Endometrium (tissue), 2 donors: Measurements from ENCODE around the gene SLC29A3.

Experiments used
- FAIRE-seq: peaks from 2 replicates; lab custom pipeline; 2012; peaks lifted over from hg19 to GRCh38; lab: Jason Lieb, UNC
- donor health status: control.
- donor health status: control.

Gene SLC29A3

GRCh38 chr10:71370031-71370430 is 51.0 kb downstream of the SLC29A3 start:
- no peak for FAIRE-seq

- FAIRE-seq = no peak
These were observed 52.7 kb downstream of the SLC29A3 start for GRCh38 chr10:71371750-71372166.

- no peak for FAIRE-seq
These were observed 53.9 kb downstream of the SLC29A3 start for GRCh38 chr10:71372882-71373495.

DNA sequence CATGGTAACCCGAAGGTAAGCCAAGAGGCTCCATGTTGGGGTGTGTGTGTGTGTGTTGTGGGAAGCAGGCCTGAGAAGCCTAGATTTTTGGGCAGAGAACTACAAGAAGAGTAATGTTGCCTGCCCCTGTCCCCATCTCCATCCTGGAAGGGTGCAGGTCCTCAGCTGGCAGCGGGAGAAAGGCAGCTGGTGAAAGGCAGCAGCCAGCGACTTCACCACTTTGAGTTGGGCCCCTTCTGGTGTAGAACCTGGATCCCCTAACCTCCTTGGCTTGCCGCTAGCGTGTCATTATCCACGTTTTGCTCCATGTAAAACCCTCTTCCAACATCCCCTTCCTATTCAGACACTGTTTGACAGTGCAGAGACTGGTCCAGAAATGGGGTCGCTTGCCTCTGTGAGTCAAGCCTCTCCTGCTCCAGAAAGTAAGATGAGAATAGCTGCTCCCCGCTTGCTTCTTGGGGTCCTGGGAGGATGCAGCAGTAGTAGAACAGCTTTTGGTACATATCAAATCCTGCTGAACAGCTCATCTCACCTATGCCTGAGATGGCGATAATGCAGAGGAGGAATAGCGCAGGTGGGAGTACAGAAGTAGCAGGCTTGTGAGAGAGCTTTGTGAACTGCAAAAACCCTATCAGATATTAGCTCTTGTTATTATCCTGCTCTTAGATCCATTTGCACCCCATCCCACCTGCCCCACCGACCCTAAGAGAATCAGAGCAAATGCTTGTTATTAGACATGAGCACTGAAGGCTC is 55.6 kb downstream of the SLC29A3 start:
- no peak for FAIRE-seq

- FAIRE-seq = no peak
These were observed 56.9 kb downstream of the SLC29A3 start for GRCh38 chr10:71375952-71376351.

DNA sequence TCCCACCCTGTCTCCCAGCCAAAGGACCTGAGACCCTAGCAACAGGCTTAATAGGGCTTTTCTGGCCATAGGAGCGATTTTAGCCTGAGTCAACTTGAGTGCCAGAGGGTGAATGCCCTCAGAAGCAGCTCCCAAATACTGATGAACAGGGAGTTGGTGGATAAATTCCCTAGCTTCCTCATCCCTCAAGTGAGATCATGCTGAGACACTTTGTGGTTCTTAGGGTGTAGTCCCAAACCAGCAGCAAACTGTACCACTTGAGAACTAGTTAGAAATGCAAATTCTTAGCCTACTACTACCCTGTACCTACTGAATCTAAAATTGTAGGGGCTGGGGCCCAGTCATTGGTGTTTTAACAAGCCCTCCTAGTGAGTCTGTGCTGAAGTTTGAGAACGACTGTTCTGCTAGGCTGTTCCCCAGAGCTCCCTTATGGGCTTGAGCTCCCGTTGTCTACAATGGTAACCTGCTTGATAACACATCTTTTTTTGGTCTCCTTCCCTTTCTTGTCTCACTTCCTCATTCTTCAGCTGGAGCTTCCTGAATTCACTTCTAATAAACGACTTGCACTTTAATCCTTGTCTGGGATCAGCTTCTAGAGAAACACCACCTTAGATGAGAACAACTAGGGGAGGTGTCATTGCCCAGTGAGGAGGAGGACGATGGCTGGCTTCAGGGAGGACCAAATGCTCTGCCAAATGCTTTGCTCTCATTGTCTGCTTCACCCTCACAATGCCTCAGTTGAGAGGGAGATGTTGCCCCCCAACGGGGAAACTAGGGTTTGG is 59.5 kb downstream of the SLC29A3 start:
- no peak for FAIRE-seq

GRCh38 chr10:71379118-71379766 is 60.2 kb downstream of the SLC29A3 start:
- FAIRE-seq = no peak

GRCh38 chr10:71380841-71381240 is 61.8 kb downstream of the SLC29A3 start:
- no peak for FAIRE-seq

GRCh38 chr10:71381611-71382010 is 62.6 kb downstream of the SLC29A3 start:
- FAIRE-seq = no peak

GRCh38 chr10:71382028-71382427 is 63.0 kb downstream of the SLC29A3 start:
- no peak for FAIRE-seq

- FAIRE-seq = no peak
These were observed 63.7 kb downstream of the SLC29A3 start for GRCh38 chr10:71382757-71383156.

DNA sequence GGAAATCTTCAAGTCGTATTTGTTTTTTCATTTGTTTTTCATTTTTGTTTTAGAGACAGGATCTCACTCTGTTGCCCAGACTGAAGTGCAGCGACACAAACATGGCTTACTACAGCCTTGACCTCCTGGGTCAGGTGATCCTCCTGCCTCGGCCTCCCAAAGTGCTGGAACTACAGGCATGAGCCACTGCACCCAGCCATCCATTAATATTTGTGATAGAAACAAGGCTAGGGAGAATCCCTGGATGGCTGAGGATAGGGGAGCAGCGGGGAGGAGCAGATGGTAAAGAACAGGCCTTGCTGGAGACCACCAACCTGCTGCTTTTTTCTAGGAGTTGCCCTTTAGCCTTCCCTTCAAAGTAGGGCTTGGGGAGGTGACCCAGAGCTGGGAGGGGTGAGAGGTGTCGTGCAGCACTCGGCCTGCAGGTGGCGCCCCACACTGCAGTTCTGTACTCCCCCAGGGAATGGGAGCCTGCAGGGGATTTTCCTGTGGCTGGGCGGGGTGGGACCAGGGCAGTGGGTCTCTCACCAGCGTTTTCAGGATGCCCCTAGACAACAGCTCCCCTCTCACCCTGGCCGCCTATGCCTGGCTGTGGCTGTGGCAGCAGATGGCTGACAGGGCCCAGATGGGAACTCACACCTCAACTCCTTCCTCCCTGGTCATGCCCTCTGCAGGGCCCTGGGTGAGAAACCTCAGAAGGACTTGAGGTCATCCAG is 65.1 kb downstream of the SLC29A3 start:
- no peak for FAIRE-seq

GRCh38 chr10:71388171-71388570 is 69.1 kb downstream of the SLC29A3 start:
- no peak for FAIRE-seq

GRCh38 chr10:71388583-71389310 is 69.7 kb downstream of the SLC29A3 start:
- FAIRE-seq = no peak

GRCh38 chr10:71389768-71390460 is 70.9 kb downstream of the SLC29A3 start:
- no peak for FAIRE-seq

GRCh38 chr10:71390461-71390835 is 71.4 kb downstream of the SLC29A3 start:
- no peak for FAIRE-seq

DNA sequence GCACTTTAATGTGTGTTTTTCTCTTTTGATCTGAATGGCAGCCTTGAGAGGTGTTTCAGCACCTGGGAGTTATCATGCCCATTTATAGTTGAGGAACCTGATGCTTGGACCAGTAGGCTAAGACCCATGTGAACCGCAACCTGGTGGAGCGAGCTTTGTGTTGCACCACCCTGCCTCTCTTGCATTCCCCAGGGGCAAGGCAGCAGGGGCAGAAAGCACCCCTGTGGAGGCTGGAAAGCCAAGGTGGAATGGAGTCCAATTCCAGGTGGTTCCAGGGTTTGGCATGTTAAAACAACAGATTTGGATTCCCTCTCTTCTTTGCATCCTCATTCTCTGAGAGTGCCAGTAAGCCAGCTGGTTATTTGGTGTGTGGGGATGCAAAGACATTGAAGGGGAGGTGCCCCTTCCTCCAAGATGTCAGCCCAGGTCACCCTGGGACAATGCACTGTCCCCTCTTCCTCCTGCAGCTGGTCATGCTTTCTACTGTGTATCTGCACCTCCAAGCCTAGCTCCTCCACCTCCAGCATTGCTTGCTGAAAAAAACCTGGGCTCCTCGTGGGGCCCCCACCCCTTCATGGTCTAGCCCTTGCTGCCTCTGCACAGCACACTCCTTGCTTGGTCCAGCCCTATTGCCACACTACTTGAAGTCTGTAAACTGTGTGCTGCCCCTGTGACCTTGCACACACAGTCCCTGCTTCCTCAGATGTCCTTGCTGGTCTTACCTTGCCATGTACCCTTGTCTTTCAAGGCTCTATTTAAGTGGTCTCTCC is 72.0 kb downstream of the SLC29A3 start:
- FAIRE-seq = no peak

GRCh38 chr10:71391701-71392100 is 72.6 kb downstream of the SLC29A3 start:
- no peak for FAIRE-seq

- FAIRE-seq = no peak
These were observed 73.2 kb downstream of the SLC29A3 start for GRCh38 chr10:71392292-71392691.
